Heart left ventricle (tissue), 16 donors: ENCODE results near the gene MEGF11. TPM values are rescaled to one million over a fixed set of nuclear protein-coding genes. Genes with fewer than 3 reads are reported as not detected.

Experiments
- ATAC-seq, 4 donors: fragments of 200-7000 bp; cut with Tn5 transposase; one replicate each; pipeline ENCODE4 v1.9.1; 2020 to 2022; ENCODE audit warnings: moderate library complexity in 4 of 4, mild to moderate bottlenecking in 3 of 4, moderate number of reproducible peaks in 1 of 4
- DNase-seq, 5 donors: peaks; one replicate each; pipeline ENCODE4 v3.0.0-alpha.2; 2020
- H3K27ac ChIP-seq, 12 donors: fragments of 200-600 bp; sonication (generic) in 4 of 12; one replicate each; pipeline versions ENCODE4 v1.5.0 to v1.8.0; 2016 to 2022; ENCODE audit warnings: mild to moderate bottlenecking in 2 of 12
- H3K27me3 ChIP-seq, 9 donors: fragments of 200-600 bp; sonication (generic) in 2 of 9; one replicate each; pipeline versions ENCODE4 v1.5.1 to v1.8.0; 2016 to 2022; ENCODE audit warnings: mild to moderate bottlenecking in 3 of 9
- H3K36me3 ChIP-seq, 9 donors: fragments of 200-600 bp; sonication (generic) in 2 of 9; one replicate each; pipeline versions ENCODE4 v1.5.0 to v1.8.0; 2018 to 2022; ENCODE audit warnings: mild to moderate bottlenecking in 2 of 9
- H3K4me1 ChIP-seq, 12 donors: fragments of 200-600 bp; sonication (generic) in 4 of 12; one replicate each; pipeline versions ENCODE4 v1.5.0 to v1.8.0; 2016 to 2022; ENCODE audit warnings: mild to moderate bottlenecking in 3 of 12
- H3K4me3 ChIP-seq, 12 donors: fragments of 200-600 bp; sonication (generic) in 4 of 12; one replicate each; pipeline versions ENCODE4 v1.5.0 to v1.8.0; 2017 to 2022; ENCODE audit warnings: mild to moderate bottlenecking in 9 of 12, moderate library complexity in 4 of 12
- H3K9me3 ChIP-seq, 12 donors: fragments of 200-600 bp; sonication (generic) in 4 of 12; one replicate each; pipeline versions ENCODE4 v1.5.0 to v1.8.0; 2016 to 2022; ENCODE audit warnings: mild to moderate bottlenecking in 1 of 12
- CTCF ChIP-seq, 12 donors: fragments of 200-600 bp; sonication (generic) in 4 of 12; IDR thresholded peaks; one replicate each; pipeline versions ENCODE4 v1.5.0 to v1.8.0; 2018 to 2022; ENCODE audit warnings: antibody characterized with exemption in 12 of 12, mild to moderate bottlenecking in 5 of 12
- POLR2A ChIP-seq, 2 donors: fragments of 450-650 bp; IDR thresholded peaks; one replicate each; pipeline ENCODE4 v1.6.1; 2017; ENCODE audit warnings: antibody characterized with exemption in 2 of 2, mild to moderate bottlenecking in 2 of 2, moderate library complexity in 2 of 2
- WGBS, 4 donors: extraction: QIAGEN DNeasy Blood & Tissue Kit in 2 of 4; methylation state at CpG; one replicate each; pipeline versions ENCODE4 v1.1.5 to v1.1.7; 2013 to 2018; 5-methylcytosine and 5-hydroxymethylcytosine counted together
- intact Hi-C, 10 donors: fragments of 100-400 bp; cut with DNase I; formaldehyde crosslinking; loops; one replicate each; pipeline versions ENCODE4 v1.11.1 to v1.14.2; 2022
- polyA plus RNA-seq, 2 donors: library from polyadenylated mRNA; stranded (reverse); fragments of 200-250 nt; gene quantifications; one replicate each; pipeline ENCODE4 v1.2.3, GENCODE V29; 2013
- total RNA-seq, 9 donors: library from RNA; depleted of rRNA in 2 of 9; stranded (reverse); fragments of >200 nt in 2 of 9; fragmentation: NEBNext Ultra II Directional in 3 of 9; extraction: Animal tissue kit (Norgen Biotek cat#: 25700) in 3 of 9; gene quantifications; one replicate each; pipeline versions ENCODE4 v1.1.0 to v1.2.4, GENCODE V29; 2016 to 2023
- donor health status: ischemic (EF 13 %, LVEDD 7.1; RV severe dilation, severe dysfunction).
- donor health status: healthy with polysubstance abuse.
- donor health status: DM: no; HTN: yes; CAD: no.
- donor health status: DM: no; HTN: no; CAD: no.
- donor health status: ischemic (EF 25% LVEDD 6.9; RV normal size, moderate dysfunction).
- donor health status: ischemic (EF 25% LVEDD 5.7; RV mildly dilated, moderate dysfunction).
- donor health status: healthy.
- donor health status: DM: yes; HTN: yes; CAD: no.
- donor health status: ischemic (EF 35%, LVEDD 5.7; RV mildly dilated, moderate dysfunction).
- donor health status: nonischemic (EF 11% LVEDD 7.7; RV severe dilation, severe dysfunction).
- donor health status: DM: yes; HTN: yes; CAD: no.
- donor health status: PGD.
- donor health status: ischemic (EF 29% LVEDD 5.4; RV normal size, mild dysfunction).
- donor health status: nonischemic (EF 23%, LVEDD 6.1; RV moderate dilation, normal function).

MEGF11 gene
- total and polyA plus RNA-seq, 11 donors = 0.07 TPM; not detected in 10

GRCh38 chr15:66021496-66022162 is 231.9 kb downstream of the MEGF11 start:
- H3K36me3 ChIP-seq = no peaks in the 10 kb centered on the region
- no peak overlapping the region for H3K27ac ChIP-seq
- ATAC-seq (no peak), DNase-seq (no peak)
- H3K4me3 ChIP-seq = no peak overlapping the region
- no peak for TF ChIP-seq POLR2A (IDR thresholded peaks at IDR 0.05)
- no peak for TF ChIP-seq CTCF (IDR thresholded peaks at IDR 0.05)
- peaks cover 0 to 29% (median 5%) of the 10 kb centered on the region in 9 donors for H3K27me3 ChIP-seq
- H3K4me1 ChIP-seq = peaks cover 0 to 2% (median 0%) of the 10 kb centered on the region in 12 donors
- WGBS, 4 donors = 81 to 86% (median 83%) methylated on average over 7 of the region's 7 CpGs
- H3K9me3 ChIP-seq = no peaks in the 10 kb centered on the region
- intact Hi-C loops = no loop called here

- Histone ChIP-seq H3K4me3 (no peak overlapping the region), H3K4me1 (no peaks in the 10 kb centered on the region), H3K27ac (no peak overlapping the region), H3K9me3 (no peaks in the 10 kb centered on the region), H3K27me3 (peaks cover 0 to 25% (median 0%) of the 10 kb centered on the region in 9 donors), H3K36me3 (no peaks in the 10 kb centered on the region)
- intact Hi-C loops = no loop called here
- TF ChIP-seq POLR2A (IDR thresholded peaks at IDR 0.05) (no peak), CTCF (IDR thresholded peaks at IDR 0.05) (no peak)
- no peak for DNase-seq
- 76 to 86% (median 77%) methylated on average over 10 of the region's 10 CpGs for WGBS, 4 donors
- no peak for ATAC-seq
These were observed 233.6 kb downstream of the MEGF11 start for GRCh38 chr15:66019826-66020398.

GRCh38 chr15:66019368-66019767 is 234.2 kb downstream of the MEGF11 start:
- peaks cover 0 to 19% (median 0%) of the 10 kb centered on the region in 9 donors for H3K27me3 ChIP-seq
- no peak overlapping the region for H3K27ac ChIP-seq
- DNase-seq = no peak
- no peak overlapping the region for H3K4me3 ChIP-seq
- intact Hi-C loops = no loop called here
- no peaks in the 10 kb centered on the region for H3K4me1 ChIP-seq
- no peaks in the 10 kb centered on the region for H3K9me3 ChIP-seq
- WGBS, 4 donors = 52 to 58% (median 53%) methylated on average over 11 of the region's 11 CpGs
- TF ChIP-seq CTCF (IDR thresholded peaks at IDR 0.05) (no peak), POLR2A (IDR thresholded peaks at IDR 0.05) (no peak)
- ATAC-seq = no peak
- no peaks in the 10 kb centered on the region for H3K36me3 ChIP-seq

- no peaks in the 10 kb centered on the region for H3K36me3 ChIP-seq
- no peak for DNase-seq
- 85 to 95% (median 88%) methylated on average over 8 of the region's 8 CpGs for WGBS, 4 donors
- ATAC-seq = peak in 1 of 4 donors; percentile 36
- H3K27ac ChIP-seq = no peak overlapping the region
- intact Hi-C loops = no loop called here
- TF ChIP-seq POLR2A (IDR thresholded peaks at IDR 0.05) (no peak), CTCF (IDR thresholded peaks at IDR 0.05) (no peak)
- no peak overlapping the region for H3K4me3 ChIP-seq
- no peaks in the 10 kb centered on the region for H3K9me3 ChIP-seq
- peaks cover 0 to 14% (median 0%) of the 10 kb centered on the region in 9 donors for H3K27me3 ChIP-seq
- H3K4me1 ChIP-seq = no peaks in the 10 kb centered on the region
These were observed 235.1 kb downstream of the MEGF11 start for GRCh38 chr15:66018488-66018797.
